ENCODE measurements around the gene ARPC2.
"Not testable (repeated sequence)": the region's sequence is repeated elsewhere in the genome, so short reads cannot be mapped to it uniquely, and the experiment has no call there.

Gene ARPC2

GRCh38 chr2:218270721-218271486 lies 53.9 kb downstream of the ARPC2 start:
- no peak for DNase-seq (ENCODE audit: low spot score)

- no peak for DNase-seq (ENCODE audit: low spot score)
Observed at GRCh38 chr2:218271487-218271797, 54.5 kb downstream of the ARPC2 start.

- DNase-seq (ENCODE audit: low spot score): no peak
Observed at GRCh38 chr2:218271865-218272530, 55.0 kb downstream of the ARPC2 start.

- DNase-seq (ENCODE audit: low spot score): peak; percentile 81
Observed at GRCh38 chr2:218272531-218273212, 55.7 kb downstream of the ARPC2 start.

GRCh38 chr2:218273214-218273907 lies 56.4 kb downstream of the ARPC2 start:
- DNase-seq (ENCODE audit: low spot score): not testable (repeated sequence)

- no peak for DNase-seq (ENCODE audit: low spot score)
Observed at GRCh38 chr2:218273908-218274249, 56.9 kb downstream of the ARPC2 start.

- no peak for DNase-seq (ENCODE audit: low spot score)
Observed at GRCh38 chr2:218274586-218274985, 57.6 kb downstream of the ARPC2 start.

- DNase-seq (ENCODE audit: low spot score): no peak
Observed at GRCh38 chr2:218275371-218276072, 58.5 kb downstream of the ARPC2 start.

GRCh38 chr2:218276986-218277755 lies 60.2 kb downstream of the ARPC2 start:
- DNase-seq (ENCODE audit: low spot score): no peak

GRCh38 chr2:218277921-218278320 lies 60.9 kb downstream of the ARPC2 start:
- no peak for DNase-seq (ENCODE audit: low spot score)

- DNase-seq (ENCODE audit: low spot score): no peak
Observed at GRCh38 chr2:218278531-218279360, 61.8 kb downstream of the ARPC2 start.

- no peak for DNase-seq (ENCODE audit: low spot score)
Observed at GRCh38 chr2:218280260-218280870, 63.4 kb downstream of the ARPC2 start.

GRCh38 chr2:218281449-218281848 lies 64.5 kb downstream of the ARPC2 start:
- DNase-seq (ENCODE audit: low spot score): no peak

- DNase-seq (ENCODE audit: low spot score): no peak
Observed at GRCh38 chr2:218282173-218282991, 65.4 kb downstream of the ARPC2 start.

GRCh38 chr2:218284106-218284811 lies 67.3 kb downstream of the ARPC2 start:
- DNase-seq (ENCODE audit: low spot score): peak; percentile 84

GRCh38 chr2:218285604-218286003 lies 68.6 kb downstream of the ARPC2 start:
- no peak for DNase-seq (ENCODE audit: low spot score)

- peak; percentile 87 for DNase-seq (ENCODE audit: low spot score)
Observed at GRCh38 chr2:218286570-218287459, 69.8 kb downstream of the ARPC2 start.

All from activated CD4-positive, alpha-beta T cell treated with anti-CD3 and anti-CD28 coated beads, Interleukin-2, Interleukin-4, amounts not matched to agents 100 ng/mL and 50 ng/mL, durations not matched to agents 16 hours and 8 hours (primary cell).